ELF-1 (cell line): ENCODE measurements around the gene UVRAG.

Experiments
- DNase-seq: peaks from one replicate; pipeline ENCODE4 v3.0.0-alpha.2; 2016; ENCODE audit warnings: low read depth, low spot score

UVRAG gene

DNA sequence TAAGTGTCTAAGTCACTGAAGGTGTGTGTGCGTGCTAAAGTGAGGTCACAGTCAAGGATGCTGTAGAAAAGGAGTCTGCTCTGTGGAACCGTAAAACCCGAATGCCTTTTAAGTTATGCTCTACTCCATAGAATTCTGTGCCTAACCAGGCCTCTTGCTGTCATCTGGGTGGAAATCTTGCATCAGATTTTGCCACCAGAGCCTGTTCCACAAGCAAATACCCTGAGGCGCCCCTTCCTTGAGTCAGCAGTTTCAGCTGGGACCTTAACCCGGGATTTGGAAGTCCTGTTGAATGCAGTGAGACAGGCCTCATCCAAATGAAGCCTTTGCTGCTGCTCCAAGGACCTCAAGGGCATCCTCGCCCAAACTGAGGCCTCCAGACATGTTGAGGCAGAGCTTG is 281.5 kb downstream of the UVRAG start:
- DNase-seq, result peak; percentile 82

GRCh38 chr11:76102802-76103201 is 287.8 kb downstream of the UVRAG start:
- no peak for DNase-seq

- DNase-seq, result no peak
These were observed 288.4 kb downstream of the UVRAG start for GRCh38 chr11:76103460-76103859.

- no peak for DNase-seq
These were observed 289.3 kb downstream of the UVRAG start for GRCh38 chr11:76104285-76104684.

DNA sequence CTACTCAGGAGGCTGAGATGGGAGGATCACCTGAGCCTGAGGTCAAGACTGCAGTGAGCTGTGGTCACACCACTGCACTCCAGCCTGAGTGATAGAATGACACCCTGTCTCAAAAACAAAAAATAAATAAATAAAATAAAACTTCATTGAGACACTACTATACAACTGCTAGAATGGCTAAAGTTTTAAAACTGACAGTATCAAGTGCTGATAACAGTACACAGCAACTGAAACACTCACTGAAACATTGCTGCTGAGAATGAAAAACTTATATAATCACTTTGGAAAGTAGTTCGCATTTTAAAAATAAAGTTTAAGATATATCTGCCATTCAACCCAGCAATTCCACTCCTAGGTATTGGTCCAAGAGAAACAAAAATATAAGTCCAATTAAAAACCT is 290.6 kb downstream of the UVRAG start:
- no peak for DNase-seq

- DNase-seq, result no peak
These were observed 293.0 kb downstream of the UVRAG start for GRCh38 chr11:76107971-76108370.

GRCh38 chr11:76114238-76114637 is 299.2 kb downstream of the UVRAG start:
- DNase-seq, result no peak

DNA sequence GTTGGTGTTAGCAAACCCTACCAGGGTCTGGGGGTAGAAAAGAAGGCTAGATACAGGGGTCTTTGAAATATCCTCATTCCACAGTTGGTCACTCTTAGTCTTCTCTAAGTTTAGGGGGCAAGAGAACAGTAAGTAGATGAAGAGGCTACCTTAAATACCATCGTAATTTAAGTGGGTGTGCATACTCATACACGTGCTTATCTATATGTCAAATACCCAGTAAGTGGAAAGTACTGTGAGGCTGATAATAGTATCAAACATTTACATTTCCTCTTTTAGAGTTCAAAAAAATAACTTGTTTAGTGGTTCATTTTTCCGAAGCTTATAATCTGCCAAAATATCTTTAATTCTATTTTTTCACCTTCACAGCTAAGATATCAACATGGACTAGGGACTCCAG is 300.5 kb downstream of the UVRAG start:
- no peak for DNase-seq

- no peak for DNase-seq
These were observed 304.0 kb downstream of the UVRAG start for GRCh38 chr11:76119032-76119431.

- DNase-seq, result no peak
These were observed 304.8 kb downstream of the UVRAG start for GRCh38 chr11:76119779-76120178.

GRCh38 chr11:76120513-76121101 is 305.6 kb downstream of the UVRAG start:
- DNase-seq, result peak; percentile 26

- no peak for DNase-seq
These were observed 308.2 kb downstream of the UVRAG start for GRCh38 chr11:76123248-76123647.

DNA sequence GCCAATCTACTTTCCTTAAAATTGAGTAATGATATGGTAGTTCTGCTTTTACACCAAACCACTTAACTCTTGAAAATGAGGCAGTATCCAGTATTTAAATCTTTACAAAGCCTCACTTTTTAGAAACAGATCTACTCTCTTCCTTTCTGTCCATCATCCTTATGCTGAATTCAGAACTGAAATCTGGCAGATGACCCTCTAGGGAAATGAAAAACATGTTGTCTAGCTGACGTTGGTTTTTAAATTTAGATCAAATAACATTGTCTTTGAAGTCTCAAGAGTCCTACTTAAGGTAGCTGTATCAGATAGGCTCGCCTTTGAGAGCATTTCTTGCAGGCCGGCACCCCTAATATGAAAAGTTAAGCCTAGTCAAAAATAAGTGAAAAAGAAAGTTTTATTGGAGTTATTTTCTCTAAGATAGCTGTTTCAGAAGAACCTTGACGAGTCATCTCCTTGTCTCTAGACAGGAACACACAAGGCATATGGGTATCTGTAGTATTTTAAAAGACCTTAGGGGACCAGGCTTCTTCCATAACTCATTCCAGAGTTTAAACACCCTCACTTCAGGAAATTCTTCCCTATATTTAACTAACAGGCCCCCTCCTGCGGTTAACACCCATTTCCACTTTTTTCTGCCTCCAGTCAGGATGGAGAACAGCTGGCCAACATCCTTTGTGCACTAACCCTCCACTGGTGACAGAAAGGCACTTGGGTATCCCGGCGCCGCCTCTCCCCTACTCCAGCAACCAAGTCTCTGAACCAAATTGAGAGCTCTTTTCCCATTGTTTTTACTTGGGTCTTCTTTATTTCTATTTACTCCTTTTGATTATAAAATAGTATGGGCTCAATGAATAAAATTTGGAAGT is 310.1 kb downstream of the UVRAG start:
- no peak for DNase-seq

DNA sequence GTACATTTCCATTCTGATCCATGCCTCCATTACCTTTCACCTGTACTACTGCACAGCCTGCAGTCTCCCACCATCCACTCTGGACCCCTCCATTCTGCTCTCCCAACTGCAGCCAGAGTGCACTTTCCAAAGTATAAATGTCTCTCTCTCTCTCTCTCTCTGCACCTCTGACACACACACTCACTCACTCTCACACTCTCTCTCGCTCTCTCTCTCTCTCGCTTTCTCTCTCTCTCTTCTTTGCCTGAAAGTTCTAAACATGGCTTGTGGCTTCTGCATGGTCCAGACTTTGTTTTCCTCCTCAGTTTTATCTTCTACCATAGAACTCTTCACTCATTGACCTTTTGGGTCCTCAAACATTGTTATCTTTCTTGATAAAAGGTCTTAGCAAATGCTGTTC is 314.7 kb downstream of the UVRAG start:
- no peak for DNase-seq

- DNase-seq, result no peak
These were observed 316.1 kb downstream of the UVRAG start for GRCh38 chr11:76131142-76131541.

DNA sequence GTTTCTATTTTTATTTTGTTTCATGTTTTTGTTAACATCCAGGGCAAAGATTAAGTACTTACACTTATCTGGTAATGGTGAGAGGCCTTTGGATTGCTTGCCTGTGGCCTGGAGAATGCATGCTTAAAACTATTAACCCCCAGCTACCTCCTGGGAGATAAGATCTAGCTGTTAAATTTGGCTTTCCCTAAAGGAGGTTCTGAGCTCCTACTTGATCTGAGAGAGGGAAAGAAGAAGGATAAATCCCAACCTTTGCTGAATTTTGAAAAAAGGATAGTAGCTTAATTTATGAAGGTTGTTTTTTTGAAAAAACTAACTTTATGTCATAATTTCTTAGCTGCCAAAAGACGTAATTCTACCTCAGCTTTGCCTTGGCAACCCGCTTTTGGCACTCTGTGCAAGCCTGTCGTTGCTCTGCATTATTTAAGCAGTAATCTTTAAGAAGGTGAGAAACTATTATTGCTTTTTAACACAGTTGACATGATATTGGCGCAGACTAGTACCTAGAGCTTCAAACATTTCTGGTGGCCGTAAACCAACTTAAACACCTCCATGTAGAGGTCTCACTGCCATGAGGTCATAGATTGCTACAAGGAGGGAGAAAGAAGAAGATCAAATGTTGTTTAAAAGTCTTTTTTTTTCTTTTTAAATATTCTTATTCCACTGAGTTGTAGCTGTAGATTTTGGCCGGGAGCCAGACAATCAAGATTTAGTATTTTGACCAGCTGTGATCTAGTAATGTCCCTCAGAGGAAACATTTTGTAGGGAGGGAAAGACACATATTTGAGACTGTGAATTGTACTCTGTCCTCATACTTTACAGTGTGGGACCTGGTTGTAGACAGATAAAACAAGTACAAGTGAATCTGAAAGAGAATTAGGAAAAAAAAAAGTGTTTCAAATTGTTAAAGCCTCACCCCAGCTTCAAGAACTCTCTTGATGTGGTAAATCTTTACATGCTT is 316.9 kb downstream of the UVRAG start:
- DNase-seq, result no peak

- DNase-seq, result no peak
These were observed 319.2 kb downstream of the UVRAG start for GRCh38 chr11:76134239-76134638.

DNA sequence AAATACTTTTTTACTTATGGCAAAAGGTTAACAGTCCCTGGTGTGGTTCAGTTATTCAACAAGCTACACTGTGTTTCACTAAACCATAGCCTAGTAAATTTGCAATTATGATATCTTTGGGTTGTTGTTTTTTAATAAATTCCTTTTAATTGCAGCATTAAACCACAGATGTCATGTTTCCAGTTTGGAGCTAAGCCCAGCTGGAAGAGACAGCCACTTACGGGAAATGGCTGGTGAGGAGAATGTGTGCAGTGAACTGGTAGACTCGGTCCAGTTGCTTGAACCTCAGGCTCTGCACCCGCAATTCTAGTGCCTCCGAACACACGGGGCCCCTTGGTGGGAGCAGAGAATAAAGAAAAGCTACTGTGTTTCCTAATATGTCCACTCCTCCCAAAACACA is 320.5 kb downstream of the UVRAG start:
- no peak for DNase-seq

GRCh38 chr11:76139314-76139713 is 324.3 kb downstream of the UVRAG start:
- no peak for DNase-seq

- DNase-seq, result no peak
These were observed 326.0 kb downstream of the UVRAG start for GRCh38 chr11:76140912-76141574.

GRCh38 chr11:76141901-76142588 is 327.0 kb downstream of the UVRAG start:
- DNase-seq, result no peak
